Heart right ventricle (tissue), 16 donors: ENCODE data around the gene UNC5B. TPM values are rescaled to one million over a fixed set of nuclear protein-coding genes. Genes with fewer than 3 reads are reported as not detected.

Source experiments
- ATAC-seq, 8 donors: fragments of 200-7000 bp; cut with Tn5 transposase; one replicate each; pipeline ENCODE4 v1.9.1; 2020; ENCODE audit warnings: mild to moderate bottlenecking in 8 of 8, moderate library complexity in 8 of 8, moderate number of reproducible peaks in 1 of 8
- DNase-seq, 2 donors: peaks; one replicate each; pipeline ENCODE4 v3.0.0-alpha.2; 2020
- H3K27ac ChIP-seq, 10 donors: fragments of 200-600 bp; sonication (generic) in 2 of 10; one replicate each; pipeline versions ENCODE4 v1.5.0 to v1.8.0; 2020 to 2022; ENCODE audit warnings: mild to moderate bottlenecking in 3 of 10
- H3K27me3 ChIP-seq, 7 donors: fragments of 200-600 bp; one replicate each; pipeline ENCODE4 v1.8.0; 2021 to 2022; ENCODE audit warnings: mild to moderate bottlenecking in 2 of 7
- H3K36me3 ChIP-seq, 9 donors: fragments of 200-600 bp; sonication (generic) in 1 of 9; one replicate each; pipeline versions ENCODE4 v1.5.0 to v1.8.0; 2020 to 2022; ENCODE audit warnings: mild to moderate bottlenecking in 2 of 9
- H3K4me1 ChIP-seq, 9 donors: fragments of 200-600 bp; sonication (generic) in 1 of 9; one replicate each; pipeline versions ENCODE4 v1.5.0 to v1.8.0; 2020 to 2022; ENCODE audit warnings: mild to moderate bottlenecking in 4 of 9
- H3K4me3 ChIP-seq, 10 donors: fragments of 200-600 bp; sonication (generic) in 2 of 10; one replicate each; pipeline versions ENCODE4 v1.5.0 to v1.8.0; 2020 to 2022; ENCODE audit warnings: mild to moderate bottlenecking in 7 of 10, moderate library complexity in 2 of 10
- H3K9me3 ChIP-seq, 11 donors: fragments of 200-600 bp in 10 of 11; sonication (generic) in 2 of 11; one replicate each; pipeline versions ENCODE4 v1.5.0 to v1.8.0; 2013 to 2022; ENCODE audit warnings: mild to moderate bottlenecking in 2 of 11, control low read depth in 1 of 11, moderate library complexity in 1 of 11
- CTCF ChIP-seq, 9 donors: fragments of 200-600 bp; sonication (generic) in 2 of 9; IDR thresholded peaks; one replicate each; pipeline versions ENCODE4 v1.5.0 to v1.8.0; 2021 to 2022; ENCODE audit warnings: antibody characterized with exemption in 9 of 9, mild to moderate bottlenecking in 5 of 9, moderate library complexity in 1 of 9
- WGBS, 2 donors: extraction: QIAGEN DNeasy Blood & Tissue Kit; methylation state at CpG; one replicate each; pipeline ENCODE4 v1.1.7; 2013; ENCODE audit warnings: inconsistent platforms in 1 of 2; 5-methylcytosine and 5-hydroxymethylcytosine counted together
- intact Hi-C, 10 donors: fragments of 100-400 bp; cut with DNase I; formaldehyde crosslinking; loops; one replicate each; pipeline versions ENCODE4 v1.11.1 to v1.14.2; 2022
- polyA plus RNA-seq, 2 donors: library from polyadenylated mRNA; stranded (reverse); fragments of 200-250 nt; gene quantifications; one replicate each; pipeline ENCODE4 v1.2.3, GENCODE V29; 2013
- total RNA-seq, 10 donors: library from RNA; stranded (reverse); fragmentation: NEBNext Ultra II Directional in 3 of 10; extraction: Animal tissue kit (Norgen Biotek cat#: 25700) in 3 of 10; gene quantifications; one replicate each; pipeline versions ENCODE4 v1.2.1 to v1.2.4, GENCODE V29; 2021 to 2023
- donor health status: Arrhythmogenic right ventricular cardiomyopathy.
- donor health status: ischemic (EF 13 %, LVEDD 7.1; RV severe dilation, severe dysfunction).
- donor health status: healthy with polysubstance abuse.
- donor health status: DM: no; HTN: yes; CAD: no.
- donor health status: DM: no; HTN: no; CAD: no.
- donor health status: ischemic (EF 25% LVEDD 6.9; RV normal size, moderate dysfunction).
- donor health status: ischemic (EF 25% LVEDD 5.7; RV mildly dilated, moderate dysfunction).
- donor health status: healthy.
- donor health status: DM: yes; HTN: yes; CAD: no.
- donor health status: Ischemic cardiomyopathy.
- donor health status: ischemic (EF 35%, LVEDD 5.7; RV mildly dilated, moderate dysfunction).
- donor health status: nonischemic (EF 11% LVEDD 7.7; RV severe dilation, severe dysfunction).
- donor health status: DM: yes; HTN: yes; CAD: no.
- donor health status: PGD.
- donor health status: ischemic (EF 29% LVEDD 5.4; RV normal size, mild dysfunction).
- donor health status: nonischemic (EF 23%, LVEDD 6.1; RV moderate dilation, normal function).

UNC5B gene
- total and polyA plus RNA-seq, 12 donors = 3.3 to 20.6 (median 12.1) TPM

GRCh38 chr10:71232089-71232998 is 20.0 kb downstream of the UNC5B start:
- peak; percentile 40 to 81 (median 78) for ATAC-seq
- H3K9me3 ChIP-seq = no peaks in the 10 kb centered on the region
- H3K4me3 ChIP-seq = no peak overlapping the region
- no peak for TF ChIP-seq CTCF (IDR thresholded peaks at IDR 0.05)
- H3K27me3 ChIP-seq = no peaks in the 10 kb centered on the region
- 46% methylated on average over 13 of the region's 13 CpGs for WGBS, 2 donors
- intact Hi-C loops = loop anchor here in 3 of 10 donors (2.0 to 5.0 kb wide), 3 partner anchors 14 to 35 kb away; no protein-coding TSS in a partner anchor
- H3K36me3 ChIP-seq = no peaks in the 10 kb centered on the region
- H3K27ac ChIP-seq = peak overlapping the region in 9 of 10 donors; percentile 10 to 85 (median 69)
- DNase-seq = peak; percentile 78 to 83
- H3K4me1 ChIP-seq = peaks cover 55 to 97% (median 82%) of the 10 kb centered on the region in 9 donors

- 58 to 59% methylated on average over 3 of the region's 3 CpGs for WGBS, 2 donors
- H3K4me1 ChIP-seq = peaks cover 55 to 100% (median 88%) of the 10 kb centered on the region in 9 donors
Observed at GRCh38 chr10:71233482-71233892, 21.1 kb downstream of the UNC5B start.

GRCh38 chr10:71234004-71234894 is 21.9 kb downstream of the UNC5B start:
- Histone ChIP-seq H3K27ac (peak overlapping the region; percentile 13 to 85 (median 64)), H3K4me1 (peaks cover 55 to 100% (median 84%) of the 10 kb centered on the region in 9 donors), H3K27me3 (no peaks in the 10 kb centered on the region), H3K4me3 (peak overlapping the region in 3 of 10 donors; percentile 14 to 30 (median 27)), H3K9me3 (no peaks in the 10 kb centered on the region), H3K36me3 (no peaks in the 10 kb centered on the region)
- 69 to 70% methylated on average over 10 of the region's 10 CpGs for WGBS, 2 donors
- intact Hi-C loops = loop anchor here in 2 of 10 donors (2.0 to 5.0 kb wide), 2 partner anchors 21 to 33 kb away; partner anchors contain the start of gene UNC5B (in 1 of the 2)
- TF ChIP-seq CTCF (IDR thresholded peaks at IDR 0.05) = no peak
- ATAC-seq (no peak), DNase-seq (no peak)

More at GRCh38 chr10:71233482-71233892, 21.1 kb downstream of the UNC5B start:
- intact Hi-C loops = loop anchor here in 3 of 10 donors (2.0 to 5.0 kb wide), 3 partner anchors 15 to 34 kb away; no protein-coding TSS in a partner anchor
- peak overlapping the region in 6 of 10 donors; percentile 55 to 85 (median 78) for H3K27ac ChIP-seq
- no peak for TF ChIP-seq CTCF (IDR thresholded peaks at IDR 0.05)
- H3K27me3 ChIP-seq = no peaks in the 10 kb centered on the region
- H3K36me3 ChIP-seq = no peaks in the 10 kb centered on the region
- ATAC-seq (no peak), DNase-seq (no peak)
- H3K9me3 ChIP-seq = no peaks in the 10 kb centered on the region
- no peak overlapping the region for H3K4me3 ChIP-seq
